Head of caudate nucleus (tissue), 42 donors: ENCODE data around the gene KANSL1.
"Not testable (repeated sequence)": the region's sequence is repeated elsewhere in the genome, so short reads cannot be mapped to it uniquely, and the experiment has no call there.

ENCODE experiments used
- DNase-seq, 42 donors: peaks; one replicate each; pipeline versions ENCODE4 v3.0.0 to v3.0.0-alpha.2; 2020 to 2021; ENCODE audit warnings: mixed read lengths in 7 of 42
- intact Hi-C: fragments of 100-400 bp; cut with DNase I; formaldehyde crosslinking; loops from one replicate; pipeline ENCODE4 v1.15.0; 2022

Gene KANSL1

GRCh38 chr17:46023366-46023765, 169.9 kb downstream of the KANSL1 start:
- DNase-seq, result peak in 2 of 42 donors; percentile 12 to 18
- intact Hi-C loops, result not testable (repeated sequence)

GRCh38 chr17:46020998-46021397, 172.2 kb downstream of the KANSL1 start:
- intact Hi-C loops, result no loop called here
- DNase-seq, result peak in 1 of 42 donors; percentile 17

GRCh38 chr17:46020023-46020761, 173.0 kb downstream of the KANSL1 start:
- DNase-seq, result peak in 5 of 42 donors; percentile 23 to 41 (median 32)

GRCh38 chr17:46019408-46019925, 173.8 kb downstream of the KANSL1 start:
- peak in 3 of 42 donors; percentile 8 to 17 (median 10) for DNase-seq
- intact Hi-C loops, result not testable (repeated sequence)

More at GRCh38 chr17:46020023-46020761, 173.0 kb downstream of the KANSL1 start:
- intact Hi-C loops, result no loop called here

GRCh38 chr17:46013502-46014165, 179.6 kb downstream of the KANSL1 start:
- DNase-seq, result peak in 25 of 42 donors; percentile 24 to 85 (median 59)
- intact Hi-C loops, result no loop called here

- DNase-seq, result peak in 1 of 42 donors; percentile 27
- intact Hi-C loops, result no loop called here
These were observed 180.1 kb downstream of the KANSL1 start for GRCh38 chr17:46013127-46013501.

GRCh38 chr17:46012506-46013079, 180.6 kb downstream of the KANSL1 start:
- intact Hi-C loops, result no loop called here
- DNase-seq, result no peak

- no peak for DNase-seq
- intact Hi-C loops, result no loop called here
These were observed 181.3 kb downstream of the KANSL1 start for GRCh38 chr17:46011711-46012505.

GRCh38 chr17:46010597-46011186, 182.5 kb downstream of the KANSL1 start:
- no peak for DNase-seq
- intact Hi-C loops, result no loop called here

GRCh38 chr17:46009681-46010596, 183.3 kb downstream of the KANSL1 start:
- intact Hi-C loops, result no loop called here
- DNase-seq, result peak in 16 of 42 donors; percentile 19 to 76 (median 50)

GRCh38 chr17:46008591-46008990, 184.6 kb downstream of the KANSL1 start:
- intact Hi-C loops, result no loop called here
- no peak for DNase-seq

GRCh38 chr17:46007461-46007965, 185.7 kb downstream of the KANSL1 start:
- intact Hi-C loops, result no loop called here
- DNase-seq, result no peak

GRCh38 chr17:46006082-46006481, 187.1 kb downstream of the KANSL1 start:
- intact Hi-C loops, DNase-seq: not testable (repeated sequence)

- intact Hi-C loops, result loop anchor here (5.0 kb wide), 2 partner anchors 38 to 188 kb away; partner anchors contain the start of gene KANSL1
- DNase-seq, result peak; percentile 70 to 95 (median 87)
These were observed 189.1 kb downstream of the KANSL1 start for GRCh38 chr17:46003907-46004748.

- intact Hi-C loops, result loop anchor here (5.0 kb wide), 2 partner anchors 39 to 189 kb away; partner anchors contain the start of gene KANSL1
- DNase-seq, result no peak
These were observed 190.3 kb downstream of the KANSL1 start for GRCh38 chr17:46002973-46003316.

GRCh38 chr17:46002311-46002972, 190.8 kb downstream of the KANSL1 start:
- peak; percentile 43 to 91 (median 76) for DNase-seq

More at GRCh38 chr17:46002311-46002972, 190.8 kb downstream of the KANSL1 start:
- intact Hi-C loops, result loop anchor here (5.0 kb wide), 2 partner anchors 40 to 190 kb away; partner anchors contain the start of gene KANSL1
